ENCODE measurements around the gene ACTN1.

Gene ACTN1

GRCh38 chr14:68968721-68969120 lies 10.4 kb downstream of the ACTN1 start:
- no peak for DNase-seq

GRCh38 chr14:68968051-68968450 lies 11.1 kb downstream of the ACTN1 start:
- no peak for DNase-seq

DNA sequence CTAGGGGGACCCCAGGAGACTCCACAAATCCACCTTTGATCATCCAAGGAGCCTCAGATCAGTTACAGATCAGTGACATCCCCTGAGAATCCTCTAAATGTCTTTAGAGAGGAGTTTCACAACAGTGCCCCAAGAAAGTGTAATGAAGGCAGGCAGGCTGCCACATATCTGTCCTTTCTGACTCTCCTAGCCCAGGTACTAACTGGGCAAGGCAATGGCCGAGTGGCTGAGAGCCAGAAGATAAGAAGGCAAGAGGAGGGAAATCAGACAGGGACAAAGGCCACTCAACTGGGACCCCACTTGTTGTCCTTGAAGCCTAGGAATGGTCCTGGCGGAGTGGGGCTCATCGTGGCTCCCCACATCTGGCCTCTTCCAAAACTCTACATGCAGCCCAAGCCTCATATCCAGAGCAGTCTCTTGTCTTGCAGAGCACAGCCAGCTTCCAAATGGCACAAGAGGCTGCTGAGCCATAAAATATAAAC lies 11.6 kb downstream of the ACTN1 start:
- DNase-seq, result no peak

DNA sequence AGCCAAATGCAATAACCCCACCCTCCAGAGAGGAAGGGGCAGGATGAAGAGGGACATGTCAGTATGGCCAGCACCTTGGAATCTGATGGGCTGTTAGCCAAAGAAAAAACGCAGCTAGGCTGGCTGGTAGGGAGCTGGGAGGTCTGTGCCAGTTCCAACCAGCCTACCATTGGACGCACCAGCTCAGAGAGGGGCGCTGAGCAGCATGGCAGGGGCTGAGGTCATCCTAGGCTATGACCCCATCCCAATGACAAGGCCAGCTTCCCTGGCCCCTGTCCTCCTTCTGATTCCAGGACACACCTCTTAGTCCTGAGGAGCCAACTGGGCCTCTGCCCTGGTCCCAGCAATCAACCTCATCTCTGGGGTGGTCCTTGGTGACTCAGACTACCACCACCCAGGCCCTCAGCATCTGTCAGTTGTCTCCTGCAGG lies 12.2 kb downstream of the ACTN1 start:
- DNase-seq, result no peak

DNA sequence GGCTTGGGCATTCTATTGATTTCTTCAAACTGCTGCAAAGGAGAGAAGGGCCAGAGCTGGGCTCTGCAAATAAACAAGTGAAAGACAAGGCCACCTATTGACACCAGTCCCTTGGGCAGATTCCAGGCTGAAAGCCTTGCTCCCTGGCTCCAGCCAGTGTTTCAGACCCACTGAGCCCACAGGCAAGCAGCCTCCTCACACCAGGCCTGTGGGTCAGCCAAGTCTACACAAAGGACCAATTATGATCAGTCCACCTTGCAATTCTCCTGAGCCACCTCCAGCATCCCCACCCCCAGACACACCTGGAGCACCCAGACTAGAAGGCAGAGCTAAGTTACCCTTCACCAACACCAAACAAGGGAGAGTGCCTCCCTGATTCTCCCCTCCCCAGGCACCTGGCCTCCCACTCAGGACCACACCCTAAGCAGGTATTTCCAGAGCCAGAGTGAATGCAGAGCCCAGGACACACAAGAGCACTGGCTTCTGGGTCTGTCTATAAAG lies 13.8 kb downstream of the ACTN1 start:
- DNase-seq, result no peak

GRCh38 chr14:68964300-68965093 lies 14.6 kb downstream of the ACTN1 start:
- DNase-seq, result no peak

GRCh38 chr14:68962681-68963080 lies 16.4 kb downstream of the ACTN1 start:
- DNase-seq, result no peak

DNA sequence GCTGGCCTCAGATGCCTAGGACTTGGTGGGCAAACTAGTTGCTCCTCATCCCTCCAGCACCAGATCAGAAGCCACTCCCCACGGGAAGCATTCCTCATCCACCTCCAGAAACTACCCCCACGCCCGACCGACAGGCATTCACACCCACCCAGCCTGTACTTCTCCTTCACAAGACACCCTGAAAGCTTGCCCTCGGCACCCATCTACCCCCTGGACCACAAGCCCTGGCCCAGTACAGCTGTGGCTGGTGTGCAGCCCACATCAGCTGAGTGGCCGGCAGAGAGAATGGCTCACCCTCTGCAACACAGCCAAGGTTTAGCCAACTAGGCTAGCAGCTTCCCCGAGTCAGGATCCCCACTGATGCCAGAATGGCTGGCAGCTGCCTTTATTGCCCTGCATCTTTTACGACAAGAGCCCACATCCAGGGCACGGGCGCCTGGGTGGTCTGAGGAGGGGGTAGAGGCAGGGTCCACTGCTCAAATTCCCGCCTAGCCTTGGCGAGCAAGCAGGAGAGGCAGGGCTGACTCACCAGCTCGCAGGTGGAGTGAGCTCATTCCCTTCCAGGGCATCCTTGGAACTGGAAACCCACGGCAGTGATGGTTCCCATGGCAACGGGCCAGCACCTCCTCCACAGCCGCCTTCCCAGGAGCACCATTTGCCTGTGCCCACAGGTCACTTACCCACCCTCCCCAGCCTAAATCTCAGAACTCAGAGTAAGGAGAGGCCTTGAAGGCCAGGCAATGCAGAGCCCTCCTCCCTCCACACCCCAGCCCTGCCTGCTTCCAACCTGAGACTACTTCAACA lies 17.1 kb downstream of the ACTN1 start:
- no peak for DNase-seq

DNA sequence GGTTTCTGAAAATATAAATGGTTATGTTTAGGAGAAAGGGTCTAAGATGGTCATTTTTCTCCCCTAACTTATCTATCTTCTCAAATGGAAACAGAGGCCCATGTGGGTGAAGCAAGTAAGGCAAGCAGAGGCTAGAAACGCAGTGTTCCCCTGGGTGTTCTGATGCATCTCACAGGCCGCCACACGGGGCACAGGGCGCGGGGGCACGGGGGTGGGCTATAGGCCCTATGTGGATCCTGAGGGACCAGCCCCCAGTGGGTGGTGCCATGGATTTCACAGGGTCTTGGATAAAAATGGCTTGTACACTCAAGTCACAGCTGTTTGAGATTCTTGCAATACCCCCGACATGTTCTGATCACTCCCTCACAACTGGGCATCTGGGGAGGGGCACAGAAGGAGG lies 17.7 kb downstream of the ACTN1 start:
- DNase-seq, result no peak

- DNase-seq, result no peak
These were observed 19.0 kb downstream of the ACTN1 start for GRCh38 chr14:68960123-68960522.

DNA sequence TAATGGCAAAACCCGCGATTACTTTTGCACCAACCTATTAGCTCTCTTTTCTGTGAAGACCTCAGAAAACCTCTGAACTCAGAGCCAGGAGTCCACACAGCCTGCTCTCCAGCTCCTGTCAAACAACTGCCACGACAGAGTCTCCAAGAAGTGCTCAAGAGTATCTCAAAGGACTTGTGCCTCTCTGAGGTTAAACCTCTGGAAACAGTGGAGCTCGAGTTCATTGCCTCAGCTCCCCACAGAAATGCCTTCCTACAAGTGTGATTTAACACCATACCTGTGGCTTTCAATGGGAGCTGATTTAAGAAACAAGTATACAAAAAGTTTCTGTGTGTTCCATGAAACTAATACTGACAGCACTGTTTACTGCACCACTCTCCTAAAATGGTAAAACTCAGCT lies 20.1 kb downstream of the ACTN1 start:
- no peak for DNase-seq

DNA sequence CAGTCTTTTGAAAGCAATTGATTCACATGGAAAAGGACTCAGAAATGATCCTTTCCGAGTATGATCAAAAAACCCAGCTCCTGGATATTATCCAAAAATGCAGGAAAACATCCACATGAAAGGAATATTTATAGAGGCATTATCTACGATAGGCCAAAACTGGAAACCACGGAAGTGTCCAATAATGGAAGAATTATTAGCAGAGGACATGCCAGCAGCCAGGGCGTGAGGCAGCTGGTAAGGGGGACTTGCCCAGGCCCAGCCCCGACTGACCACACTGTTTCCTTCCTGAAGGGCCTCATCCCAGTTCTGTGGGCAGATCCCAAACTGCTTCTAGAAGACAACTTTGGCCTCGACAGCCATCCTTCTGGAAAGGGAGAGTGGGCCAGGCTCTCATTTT lies 20.5 kb downstream of the ACTN1 start:
- no peak for DNase-seq

- no peak for DNase-seq
These were observed 21.3 kb downstream of the ACTN1 start for GRCh38 chr14:68957775-68958174.

GRCh38 chr14:68956724-68957123 lies 22.4 kb downstream of the ACTN1 start:
- DNase-seq, result no peak

- DNase-seq, result no peak
These were observed 23.3 kb downstream of the ACTN1 start for GRCh38 chr14:68955851-68956179.

DNA sequence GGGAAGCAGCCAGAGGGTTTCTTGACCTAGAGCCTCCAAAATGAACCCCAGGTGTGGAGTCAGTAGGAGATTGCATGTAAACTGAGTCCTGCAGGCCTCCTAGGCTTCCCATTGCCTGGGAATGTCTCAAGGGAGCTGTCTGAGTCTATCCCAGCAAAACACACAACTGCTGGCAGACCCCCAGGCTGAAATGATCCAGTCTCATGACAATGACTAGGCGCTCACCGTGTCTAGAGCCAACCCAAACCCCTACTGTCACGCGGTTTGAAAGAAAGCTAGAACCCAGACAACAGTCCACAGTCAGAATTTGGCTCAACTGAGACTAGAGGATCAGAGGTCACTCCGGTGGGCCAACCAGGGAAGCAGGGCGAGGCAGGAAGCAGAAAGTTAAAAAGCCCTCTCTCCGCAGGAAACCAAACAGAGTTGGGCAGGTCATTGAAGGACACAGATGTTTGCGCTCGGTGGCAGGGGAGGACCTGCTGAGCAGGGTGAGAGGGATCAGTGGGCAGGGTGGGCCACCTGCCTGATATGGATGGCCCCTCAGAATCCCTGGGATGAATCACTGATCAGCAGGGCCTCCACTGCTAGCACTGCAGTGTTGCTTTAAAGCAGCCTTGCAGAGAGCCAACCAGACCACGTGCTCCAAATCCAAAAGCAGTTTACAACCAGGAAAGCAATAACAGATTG lies 23.8 kb downstream of the ACTN1 start:
- no peak for DNase-seq

DNA sequence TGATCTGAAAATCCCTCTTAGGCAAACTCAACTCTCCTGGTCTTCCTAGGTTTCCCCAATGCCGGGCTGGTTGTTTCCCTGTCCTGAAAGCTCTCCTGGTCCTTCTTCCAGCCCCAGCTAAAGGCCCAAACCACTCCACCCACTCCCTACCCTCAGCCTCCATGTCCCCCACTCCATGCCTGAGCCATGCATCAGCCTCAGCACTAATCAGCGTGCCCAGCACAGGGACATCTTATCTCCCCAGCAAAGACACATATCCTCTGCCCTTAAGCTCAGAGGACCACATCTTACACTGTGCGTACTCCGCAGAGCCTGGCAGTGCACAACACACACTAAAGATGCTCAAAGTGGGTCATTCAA lies 25.9 kb downstream of the ACTN1 start:
- no peak for DNase-seq

DNA sequence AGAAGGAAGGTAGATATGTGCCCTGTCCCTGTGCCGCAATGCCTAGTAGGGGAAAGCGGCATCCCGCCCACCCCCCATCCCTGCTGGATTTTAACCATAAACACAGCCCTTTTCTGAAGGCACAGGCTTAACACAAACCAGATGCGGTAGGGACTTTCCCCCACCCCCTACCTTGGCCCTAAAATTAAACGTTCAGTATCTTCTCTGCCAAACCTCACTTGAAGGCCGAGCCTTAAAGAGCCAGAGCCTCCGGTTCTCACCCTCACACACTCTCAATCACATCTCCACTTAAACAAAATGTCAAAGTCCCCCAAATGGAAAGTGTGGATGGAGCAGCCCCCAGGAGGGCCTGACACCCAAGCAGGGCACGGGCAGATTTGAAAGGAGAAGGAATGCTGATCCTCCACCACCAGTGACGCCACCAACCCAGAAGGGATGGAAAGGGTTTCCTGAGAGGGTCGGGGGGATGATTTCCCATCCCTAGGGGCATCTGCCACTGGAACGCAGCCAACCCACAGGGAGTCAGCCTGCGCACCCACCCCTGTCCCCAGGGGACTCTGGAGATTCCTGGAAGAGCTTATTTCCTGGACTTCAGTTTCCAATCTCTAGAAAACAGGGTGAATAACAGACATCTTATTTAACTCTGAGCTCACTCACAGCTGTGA lies 26.4 kb downstream of the ACTN1 start:
- DNase-seq, result no peak

- no peak for DNase-seq
These were observed 27.1 kb downstream of the ACTN1 start for GRCh38 chr14:68951800-68952530.

- peak; percentile 99 for DNase-seq
These were observed 27.9 kb downstream of the ACTN1 start for GRCh38 chr14:68951035-68951797.

DNA sequence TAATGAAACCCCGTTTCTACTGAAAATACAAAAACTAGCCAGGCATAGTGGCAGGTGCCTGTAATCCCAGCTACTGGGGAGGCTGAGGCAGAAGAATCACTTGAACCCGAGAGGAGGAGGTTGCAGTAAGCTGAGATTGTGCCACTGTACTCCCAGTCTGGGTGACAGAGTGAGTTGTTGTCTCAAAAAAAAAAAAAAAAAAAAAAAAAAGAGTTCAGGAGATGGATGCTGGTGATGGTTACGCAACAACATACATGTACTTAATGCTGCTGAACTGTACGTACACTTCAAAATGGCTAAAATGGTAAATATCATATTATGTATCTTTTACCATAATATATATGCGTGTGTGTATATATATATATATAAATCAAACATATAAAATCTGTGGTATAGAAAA lies 29.0 kb downstream of the ACTN1 start:
- peak; percentile 72 for DNase-seq

GRCh38 chr14:68949601-68949965 lies 29.5 kb downstream of the ACTN1 start:
- no peak for DNase-seq

Measured in suppressor macrophage treated with lipopolysaccharide for 4 hours (primary cell).